K562 (cell line): ENCODE measurements around the gene SCP2. TPM values are rescaled to one million over a fixed set of nuclear protein-coding genes. Genes with fewer than 3 reads are reported as not detected.

Experiments
- ATAC-seq: fragments of 200-7000 bp; cut with Tn5 transposase; 3 replicates; pipeline ENCODE4 v1.9.1; 2020; ENCODE audit warnings: moderate library complexity
- BruUV-seq: library from RNA; stranded (reverse); fragments of 400-500 nt; replicated peaks from 2 replicates; lab custom pipeline; 2021; lab: Mats Ljungman, UMichigan
- CTCF ChIA-PET: fragments of 300-600 bp; formaldehyde crosslinking; extraction: SDS; loops from one replicate; lab custom pipeline; 2021; ENCODE audit warnings: low intra/inter-chr PET ratio; lab: Yijun Ruan, JAX
- POLR2A ChIA-PET: fragments of 300-600, 350-650 bp; sonication (Branson Sonifier 250); formaldehyde crosslinking; extraction: SDS; loops from one replicate; lab custom pipeline; 2021; ENCODE audit warnings: antibody characterized with exemption, inconsistent platforms; lab: Yijun Ruan, JAX
- DNase-seq, 4 experiments: peaks; one replicate each; pipeline versions ENCODE4 v3.0.0 to v3.0.0-alpha.2; 2011 to 2018; ENCODE audit warnings: low spot score in 3 of 4, mixed read lengths in 3 of 4; ENCODE audit errors: extremely low read depth in 1 of 4
- FAIRE-seq: peaks from 2 replicates; lab custom pipeline; 2011; peaks lifted over from hg19 to GRCh38; lab: Jason Lieb, UNC
- H2AFZ ChIP-seq: 2 replicates; pipeline ENCODE4 v1.6.0; 2011; ENCODE audit warnings: low read depth, low read length, control low read depth, inconsistent platforms
- H3K27ac ChIP-seq: fragments of 200-600 bp; 3 replicates; pipeline ENCODE4 v1.8.0; 2011; ENCODE audit warnings: low read depth, mild to moderate bottlenecking, control low read depth, inconsistent platforms, low read length, moderate library complexity, mixed read lengths; ENCODE audit errors: extremely low read depth
- H3K27me3 ChIP-seq, 2 experiments: fragments of 300-600 bp in 1 of 2; 2 replicates in 1 of 2; 3 replicates in 1 of 2; pipeline versions ENCODE4 v1.6.0 to v1.8.0; 2011; ENCODE audit warnings: inconsistent platforms in 2 of 2, low read length in 2 of 2, mild to moderate bottlenecking in 1 of 2, mixed read lengths in 1 of 2, moderate library complexity in 1 of 2; ENCODE audit not compliant: control insufficient read depth in 2 of 2, insufficient read depth in 2 of 2
- H3K36me3 ChIP-seq: fragments of 300-600 bp; 3 replicates; pipeline ENCODE4 v1.8.0; 2011; ENCODE audit warnings: mild to moderate bottlenecking, low read length, inconsistent platforms; ENCODE audit not compliant: control insufficient read depth, insufficient read depth
- H3K4me1 ChIP-seq, 2 experiments: fragments of 200-600 bp in 1 of 2; replicated peaks in 1 of 2; 2 replicates in 1 of 2; 3 replicates in 1 of 2; pipeline versions ENCODE4 v1.5.1 to v1.8.0; 2011; ENCODE audit warnings: inconsistent platforms in 2 of 2, low read length in 2 of 2, mild to moderate bottlenecking in 1 of 2, mixed read lengths in 1 of 2, moderate library complexity in 1 of 2; ENCODE audit not compliant: control insufficient read depth in 2 of 2, insufficient read depth in 2 of 2
- H3K4me2 ChIP-seq: 2 replicates; pipeline ENCODE4 v1.6.1; 2011; ENCODE audit warnings: low read length, control low read depth, inconsistent platforms, mixed read lengths; ENCODE audit not compliant: insufficient read depth
- H3K4me3 ChIP-seq: fragments of 200-600 bp; sonication (generic), shearing (Covaris generic); 2 replicates; pipeline ENCODE4 v1.5.1; 2016; ENCODE audit warnings: control low read depth, inconsistent platforms
- H3K79me2 ChIP-seq: fragments of 200-600 bp; 3 replicates; pipeline ENCODE4 v1.8.0; 2011; ENCODE audit warnings: low read length, inconsistent platforms; ENCODE audit not compliant: control insufficient read depth, insufficient read depth
- H3K9ac ChIP-seq, 2 experiments: 2 replicates each; pipeline versions ENCODE4 v1.6.0 to v1.6.1; 2011; ENCODE audit warnings: low read depth in 2 of 2, low read length in 2 of 2, control low read depth in 1 of 2, inconsistent platforms in 1 of 2, mild to moderate bottlenecking in 1 of 2, mixed read lengths in 1 of 2; ENCODE audit not compliant: insufficient read depth in 1 of 2
- H3K9me1 ChIP-seq: one replicate; pipeline ENCODE4 v1.6.0; 2011; ENCODE audit warnings: inconsistent platforms, mild to moderate bottlenecking, low read length, moderate library complexity; ENCODE audit not compliant: control insufficient read depth, insufficient read depth
- H3K9me3 ChIP-seq: replicated peaks from 2 replicates; pipeline ENCODE4 v1.5.1; 2011; ENCODE audit warnings: low read depth, low read length, inconsistent platforms; ENCODE audit not compliant: control insufficient read depth, insufficient read depth
- H4K20me1 ChIP-seq: replicated peaks from 2 replicates; pipeline ENCODE4 v1.6.1; 2011; ENCODE audit warnings: low read length, inconsistent platforms, mixed read lengths; ENCODE audit not compliant: control insufficient read depth, insufficient read depth
- BCOR ChIP-seq: fragments of 450-650 bp; IDR thresholded peaks from 2 replicates; pipeline ENCODE4 v1.6.1; 2016
- CREBBP ChIP-seq: IDR thresholded peaks from one replicate; pipeline ENCODE4 v1.6.1; 2012; ENCODE audit warnings: low read depth, mild to moderate bottlenecking, control low read depth, inconsistent platforms, low read length
- ILF3 ChIP-seq: fragments of 450-650 bp; IDR thresholded peaks from 2 replicates; pipeline ENCODE4 v1.6.1; 2018; ENCODE audit warnings: antibody characterized with exemption, mild to moderate bottlenecking, moderate library complexity, borderline replicate concordance
- JUND ChIP-seq, 2 experiments: IDR thresholded peaks; 2 replicates in 1 of 2; 3 replicates in 1 of 2; pipeline ENCODE4 v1.6.1; 2011; ENCODE audit warnings: borderline replicate concordance in 2 of 2, low read depth in 2 of 2, low read length in 2 of 2, improper control_type of control experiment in 1 of 2, missing biosample characterization in 1 of 2, missing genetic modification characterization in 1 of 2, missing genetic modification reagents in 1 of 2
- MYNN ChIP-seq, 2 experiments: sonication (generic); formaldehyde crosslinking in 1 of 2; IDR thresholded peaks; 2 replicates each; pipeline versions ENCODE4 v1.5.0 to v1.6.1; 2016 to 2020; ENCODE audit warnings: antibody characterized with exemption in 1 of 2, missing genetic modification reagents in 1 of 2
- NFYB ChIP-seq: IDR thresholded peaks from 2 replicates; pipeline ENCODE4 v1.6.1; 2011; ENCODE audit warnings: mild to moderate bottlenecking, moderate library complexity; ENCODE audit not compliant: insufficient read length; ENCODE audit errors: extremely low read depth
- RBM39 ChIP-seq: fragments of 200-400 bp; formaldehyde crosslinking; optimal IDR thresholded peaks from 2 replicates; pipeline ENCODE3; 2018; ENCODE audit warnings: low read depth, low read length
- SMAD2 ChIP-seq: fragments of 150-350 bp; IDR thresholded peaks from 2 replicates; pipeline ENCODE4 v1.6.1; 2014; ENCODE audit warnings: low read depth, mild to moderate bottlenecking, low read length
- TRIM24 ChIP-seq, 2 experiments: fragments of 450-650 bp; IDR thresholded peaks; 2 replicates each; pipeline ENCODE4 v1.6.1; 2016
- XRCC5 ChIP-seq: fragments of 200-400 bp; formaldehyde crosslinking; IDR thresholded peaks from 2 replicates; pipeline ENCODE4 v1.6.1; 2017; ENCODE audit warnings: low read depth, mild to moderate bottlenecking, low read length
- ZFPM2 ChIP-seq: fragments of 250-450 bp; sonication (Bioruptor Pico); IDR thresholded peaks from 2 replicates; pipeline ENCODE4 v1.5.1; 2022; ENCODE audit warnings: mild to moderate bottlenecking
- ZFX ChIP-seq: sonication (generic); formaldehyde crosslinking; IDR thresholded peaks from 2 replicates; pipeline ENCODE4 v1.8.0; 2022; ENCODE audit warnings: mild to moderate bottlenecking, missing genetic modification reagents, moderate library complexity
- ZKSCAN3 ChIP-seq: fragments of 250-450 bp; sonication (Bioruptor Pico); IDR thresholded peaks from 2 replicates; pipeline ENCODE4 v1.4.0; 2020
- ZNF124 ChIP-seq: sonication (generic); formaldehyde crosslinking; IDR thresholded peaks from 2 replicates; pipeline ENCODE4 v1.8.1; 2022; ENCODE audit warnings: missing genetic modification reagents
- ZNF197 ChIP-seq: fragments of 200-800 bp; sonication (Bioruptor generic); IDR thresholded peaks from 2 replicates; pipeline ENCODE4 v1.6.1; 2016; ENCODE audit warnings: low read depth, missing genetic modification characterization, missing compliant biosample characterization
- WGBS: fragments of 100-300 bp; shearing (Covaris generic); methylation state at CpG from one replicate; pipeline ENCODE4 v1.1.6; 2016; ENCODE audit warnings: low coverage, mixed read lengths; ENCODE audit not compliant: insufficient coverage; ENCODE audit errors: missing lambda C conversion rate; 5-methylcytosine and 5-hydroxymethylcytosine counted together
- in situ Hi-C: fragments of 300-500 bp; cut with MboI; formaldehyde crosslinking; loops from 4 replicates; pipeline ENCODE4 v1.15.0; 2018; ENCODE audit warnings: inconsistent platforms, mixed read lengths
- intact Hi-C: fragments of 100-400 bp; cut with micrococcal nuclease; formaldehyde crosslinking; loops from 2 replicates; pipeline ENCODE4 v1.14.2; 2022
- polyA plus RNA-seq, 8 experiments: library from polyadenylated mRNA; depleted of rRNA in 4 of 8; stranded (reverse) in 5 of 8; unstranded in 3 of 8; fragments of >200 nt; fragmentation: Nextera tagmentation in 2 of 8; fragmentation: Illumina TruSeq in 1 of 8; extraction: Ambion mirVana in 2 of 8; extraction: Trizol in 1 of 8; gene quantifications; 2 replicates each; pipeline versions ENCODE4 v1.2.1 to v1.2.3, GENCODE V29; 2011 to 2014; ENCODE audit warnings: inconsistent platforms in 1 of 8, missing spikeins in 1 of 8
- total RNA-seq, 7 experiments: library from RNA; depleted of rRNA in 6 of 7; stranded (reverse); fragments of >200 nt in 6 of 7; fragmentation: Illumina TruSeq in 2 of 7; extraction: Trizol in 2 of 7; gene quantifications; 2 replicates each; pipeline versions ENCODE4 v1.2.1 to v1.2.3, GENCODE V29; 2011 to 2021; ENCODE audit warnings: low replicate concordance in 1 of 7

SCP2 gene
- total and polyA plus RNA-seq, 9 of the 15 experiments (the other 6 are each of a cell fraction or from before 2014, with no cell fraction given): 63.8 to 258 (median 106) TPM

GRCh38 chr1:53057127-53057526, 130.1 kb downstream of the SCP2 start (continued):
- TF ChIP-seq JUND (IDR thresholded peaks at IDR 0.05; ENCODE audit: borderline replicate concordance, low read depth, low read length) (no peak), JUND (tag; IDR thresholded peaks at IDR 0.05; ENCODE audit: borderline replicate concordance, low read depth, low read length) (no peak), BCOR (no peak), TRIM24 (IDR thresholded peaks at IDR 0.05) (no peak), XRCC5 (no peak), ILF3 (no peak), ZKSCAN3 (CRISPR knock-in tag) (no peak), ZFPM2 (no peak), CREBBP (no peak), ZNF124 (CRISPR knock-in tag) (no peak)

DNA sequence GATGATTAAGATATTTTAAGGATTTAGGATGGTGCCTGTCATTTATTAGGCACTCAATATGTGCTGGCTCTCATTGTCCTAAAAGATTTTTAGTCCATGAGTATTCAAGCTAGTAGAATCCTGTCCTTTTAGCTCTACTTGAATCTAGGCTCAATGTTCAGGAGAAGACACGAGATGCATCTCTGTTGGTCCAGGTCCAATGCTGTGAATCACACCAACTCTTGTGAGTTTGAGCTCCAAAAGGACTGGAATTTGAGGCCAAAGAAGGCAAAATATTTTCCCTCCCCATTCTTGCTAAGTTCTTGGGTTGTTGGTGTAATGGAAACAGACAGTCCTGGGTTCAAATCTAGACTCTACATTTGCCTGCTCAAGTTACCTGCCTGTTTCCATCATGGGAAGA, 133.5 kb downstream of the SCP2 start:
- Histone ChIP-seq H4K20me1 (no peaks in the 10 kb centered on the region), H3K9me3 (no peaks in the 10 kb centered on the region), H3K79me2 (no peaks in the 10 kb centered on the region), H3K4me1 (peaks cover 0 to 22% of the 10 kb centered on the region in 2 experiments; a peak in 2 of 5 replicates), H3K4me3 (no peak overlapping the region), H3K36me3 (no peaks in the 10 kb centered on the region), H3K4me2 (no peak overlapping the region), H2AFZ (no peak overlapping the region), H3K9ac (no peak overlapping the region), H3K27ac (no peak overlapping the region), H3K27me3 (peaks cover 37 to 51% of the 10 kb centered on the region in 2 experiments), H3K9me1 (no peaks in the 10 kb centered on the region)
- WGBS: 6% methylated on average over 1 of the region's 1 CpG
- CTCF ChIA-PET: no interaction called here
- DNase-seq (no peak), FAIRE-seq (no peak), ATAC-seq (no peak)
- TF ChIP-seq ZNF197 (no peak), MYNN (IDR thresholded peaks at IDR 0.05) (no peak), MYNN (CRISPR knock-in tag; IDR thresholded peaks at IDR 0.05) (no peak), RBM39 (no peak), NFYB (no peak), ZFX (CRISPR knock-in tag) (no peak), SMAD2 (no peak)
- intact Hi-C loops (loop anchor here (10.0 kb wide), 1 partner anchor 156 kb away; no protein-coding TSS in a partner anchor), in situ Hi-C loops (no loop called here)
- POLR2A ChIA-PET: interaction anchor here (0.6 to 2.8 kb wide), 5 partner anchors 10 to 20 kb away, joined by 3 to 12 read pairs (median 4); no protein-coding TSS in a partner anchor
- BruUV-seq: no TSS peak
